Psoas muscle (tissue), 8 donors: ENCODE results near the gene CD53. TPM values are rescaled to one million over a fixed set of nuclear protein-coding genes. Genes with fewer than 3 reads are reported as not detected.

ENCODE experiments used
- ATAC-seq, 4 donors: fragments of 200-7000 bp; cut with Tn5 transposase; one replicate each; pipeline ENCODE4 v1.9.1; 2020; ENCODE audit warnings: moderate library complexity in 3 of 4, mild to moderate bottlenecking in 2 of 4
- DNase-seq, 2 donors: peaks; one replicate each; pipeline ENCODE4 v3.0.0-alpha.2; 2020
- H3K27ac ChIP-seq: fragments of 200-600 bp; one replicate; pipeline ENCODE4 v1.8.0; 2022
- H3K27me3 ChIP-seq, 3 donors: fragments of 200-600 bp in 1 of 3; one replicate each; pipeline versions ENCODE4 v1.6.1 to v1.8.0; 2013 to 2022; ENCODE audit warnings: low read length in 2 of 3, mild to moderate bottlenecking in 2 of 3, moderate library complexity in 1 of 3; ENCODE audit not compliant: insufficient read depth in 3 of 3
- H3K36me3 ChIP-seq, 2 donors: fragments of 200-600 bp in 1 of 2; one replicate each; pipeline versions ENCODE4 v1.6.1 to v1.8.0; 2013 to 2022; ENCODE audit warnings: low read depth in 1 of 2, mild to moderate bottlenecking in 1 of 2, moderate library complexity in 1 of 2; ENCODE audit not compliant: insufficient read depth in 1 of 2
- H3K4me1 ChIP-seq: fragments of 200-600 bp; one replicate; pipeline ENCODE4 v1.8.0; 2022
- H3K4me3 ChIP-seq: fragments of 200-600 bp; one replicate; pipeline ENCODE4 v1.8.0; 2022; ENCODE audit warnings: mild to moderate bottlenecking
- H3K9me3 ChIP-seq: fragments of 200-600 bp; one replicate; pipeline ENCODE4 v1.8.0; 2022
- CTCF ChIP-seq: fragments of 200-600 bp; IDR thresholded peaks from one replicate; pipeline ENCODE4 v1.8.0; 2022; ENCODE audit warnings: antibody characterized with exemption
- WGBS, 3 donors: extraction: QIAGEN DNeasy Blood & Tissue Kit; methylation state at CpG; one replicate each; pipeline versions ENCODE4 v1.1.6 to v1.1.7; 2013; 5-methylcytosine and 5-hydroxymethylcytosine counted together
- intact Hi-C, 2 donors: fragments of 100-400 bp; cut with DNase I; formaldehyde crosslinking; loops; one replicate each; pipeline versions ENCODE4 v1.11.0 to v1.14.2; 2022
- polyA plus RNA-seq, 3 donors: library from polyadenylated mRNA; stranded (reverse); fragments of 200-250 nt; gene quantifications; one replicate each; pipeline ENCODE4 v1.2.3, GENCODE V29; 2013
- total RNA-seq, 4 donors: library from RNA; stranded (reverse); fragmentation: NEBNext Ultra II Directional in 2 of 4; extraction: Animal tissue kit (Norgen Biotek cat#: 25700) in 2 of 4; gene quantifications; one replicate each; pipeline versions ENCODE4 v1.2.1 to v1.2.4, GENCODE V29; 2021 to 2023
- donor health status: healthy with polysubstance abuse.
- donor health status: DM: no; HTN: no; CAD: no; lungs with moderate emphysema.
- donor health status: Bipolar disorder and iron deficiency.
- donor health status: healthy.
- donor health status: DM: yes; HTN: yes; CAD: no.
- donor health status: DM: no; HTN: no; CAD: no.
- donor health status: DM: no; HTN: no; CAD: no.
- donor health status: DM: yes; HTN: yes; CAD: no.

Gene CD53
- total and polyA plus RNA-seq, 7 donors, result 1.5 to 10.2 (median 5.3) TPM

DNA sequence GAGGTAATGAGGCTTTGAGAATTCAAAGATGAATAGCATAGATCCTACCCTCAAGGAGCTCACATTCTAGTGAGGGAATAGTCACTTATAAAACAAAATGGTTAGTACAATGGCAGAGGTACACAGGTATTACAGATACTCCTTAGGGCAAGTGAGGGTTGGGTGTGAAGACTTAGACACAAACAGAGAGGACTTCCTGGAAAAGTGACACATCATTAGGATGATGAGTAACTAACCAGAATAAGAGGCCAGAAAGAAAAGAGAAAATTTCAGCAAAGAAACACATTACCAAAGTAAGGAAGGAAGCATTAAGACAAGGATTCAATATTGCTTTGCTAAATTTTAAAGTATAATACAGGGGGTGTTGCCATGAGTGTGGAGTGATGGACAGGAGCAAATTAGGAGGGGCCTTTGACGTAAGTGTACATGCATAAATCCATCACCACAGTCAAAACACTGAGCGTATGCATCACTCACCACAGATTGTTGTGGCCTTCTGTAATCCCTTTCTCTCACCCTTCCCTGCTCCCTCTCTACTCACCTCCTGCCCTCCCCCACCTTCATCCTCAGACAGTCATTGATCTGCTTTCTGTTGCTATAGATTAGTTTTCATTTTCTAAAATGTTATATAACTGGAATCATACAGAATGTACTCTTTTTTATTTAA lies 7.9 kb downstream of the CD53 start:
- no peaks in the 10 kb centered on the region for H3K27me3 ChIP-seq
- H3K27ac ChIP-seq, result no peak overlapping the region
- intact Hi-C loops, result no loop called here
- H3K9me3 ChIP-seq, result no peaks in the 10 kb centered on the region
- ATAC-seq (no peak), DNase-seq (no peak)
- H3K4me1 ChIP-seq, result no peaks in the 10 kb centered on the region
- WGBS, 3 donors, result 42 to 54% (median 52%) methylated on average over 2 of the region's 2 CpGs
- TF ChIP-seq CTCF, result no peak
- no peak overlapping the region for H3K4me3 ChIP-seq
- H3K36me3 ChIP-seq, result no peaks in the 10 kb centered on the region

DNA sequence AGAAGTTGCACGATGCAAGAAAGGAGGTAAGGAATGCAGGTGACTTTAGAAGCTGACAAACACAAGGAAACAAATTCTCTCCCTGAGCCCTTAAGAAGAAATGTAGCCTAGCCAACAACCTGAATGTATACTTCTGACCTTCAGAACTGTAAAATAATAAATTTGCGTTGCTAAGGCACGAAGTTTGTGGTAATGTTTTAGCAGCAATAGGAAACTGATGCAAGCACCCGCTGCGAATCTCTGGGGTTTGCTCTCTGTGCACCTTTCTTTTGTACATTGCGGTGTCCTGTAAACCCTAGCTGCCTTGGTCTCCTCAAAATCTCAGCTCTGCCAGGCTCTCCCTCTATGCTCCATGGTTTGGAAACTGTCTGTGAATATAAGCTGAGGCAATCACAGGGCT lies 15.1 kb downstream of the CD53 start:
- intact Hi-C loops, result no loop called here
- no peaks in the 10 kb centered on the region for H3K9me3 ChIP-seq
- TF ChIP-seq CTCF, result no peak
- H3K4me1 ChIP-seq, result no peaks in the 10 kb centered on the region
- WGBS, 3 donors, result 84 to 87% (median 86%) methylated on average over 6 of the region's 6 CpGs
- DNase-seq (no peak), ATAC-seq (no peak)
- H3K4me3 ChIP-seq, result no peak overlapping the region
- H3K36me3 ChIP-seq, result no peaks in the 10 kb centered on the region
- H3K27ac ChIP-seq, result no peak overlapping the region
- no peaks in the 10 kb centered on the region for H3K27me3 ChIP-seq

- no peaks in the 10 kb centered on the region for H3K4me1 ChIP-seq
- no peak for DNase-seq
- intact Hi-C loops, result no loop called here
- no peaks in the 10 kb centered on the region for H3K9me3 ChIP-seq
- no peak for TF ChIP-seq CTCF
- no peaks in the 10 kb centered on the region for H3K27me3 ChIP-seq
- H3K27ac ChIP-seq, result no peak overlapping the region
- no peaks in the 10 kb centered on the region for H3K36me3 ChIP-seq
- H3K4me3 ChIP-seq, result no peak overlapping the region
- ATAC-seq, result no peak
These were observed 15.7 kb downstream of the CD53 start for GRCh38 chr1:110888641-110889040.

GRCh38 chr1:110890474-110891196 lies 17.7 kb downstream of the CD53 start:
- H3K4me3 ChIP-seq, result no peak overlapping the region
- H3K36me3 ChIP-seq, result no peaks in the 10 kb centered on the region
- 66 to 67% (median 67%) methylated on average over 3 of the region's 3 CpGs for WGBS, 3 donors
- ATAC-seq (no peak), DNase-seq (no peak)
- no peaks in the 10 kb centered on the region for H3K4me1 ChIP-seq
- no peaks in the 10 kb centered on the region for H3K9me3 ChIP-seq
- no peak overlapping the region for H3K27ac ChIP-seq
- no peaks in the 10 kb centered on the region for H3K27me3 ChIP-seq
- TF ChIP-seq CTCF, result no peak
- intact Hi-C loops, result no loop called here
